T-cell (primary cell): Measurements from ENCODE around the gene NSD1. TPM values are rescaled to one million over a fixed set of nuclear protein-coding genes. Genes with fewer than 3 reads are reported as not detected.

Experiments
- ATAC-seq, 4 experiments: fragments of 200-7000 bp in 3 of 4; fragments of 150-1000 bp in 1 of 4; cut with Tn5 transposase; replicated peaks in 1 of 4; 1 replicate in 3 of 4; 2 replicates in 1 of 4; pipeline ENCODE4 v1.10.0; 2021; ENCODE audit warnings: moderate library complexity in 3 of 4, mild to moderate bottlenecking in 2 of 4, moderate number of reproducible peaks in 1 of 4
- CTCF ChIA-PET, 2 donors: fragments of 300-600 bp; sonication (Branson Sonifier 250); formaldehyde crosslinking; loops; one replicate each; lab custom pipeline; 2022; ENCODE audit warnings: antibody characterized with exemption in 2 of 2; lab: Charles Lee
- POLR2A ChIA-PET, 2 donors: fragments of 300-600 bp; sonication (Branson Sonifier 250); formaldehyde crosslinking; loops; one replicate each; lab custom pipeline; 2022; ENCODE audit warnings: antibody characterized with exemption in 2 of 2; lab: Charles Lee
- DNase-seq, 35 experiments: peaks; one replicate each; pipeline versions ENCODE4 v3.0.0 to v3.0.0-alpha.2; 2013 to 2023
- H3K27ac ChIP-seq: one replicate; pipeline ENCODE4 v1.5.1; 2013; ENCODE audit warnings: low read length
- H3K27me3 ChIP-seq, 2 experiments: replicated peaks in 1 of 2; 1 replicate in 1 of 2; 2 replicates in 1 of 2; pipeline versions ENCODE4 v1.6.1 to v1.7.0; 2013; ENCODE audit warnings: low read length in 1 of 2, mixed read lengths in 1 of 2; ENCODE audit not compliant: control insufficient read depth in 2 of 2, insufficient read depth in 2 of 2; ENCODE audit errors: extremely low read depth in 1 of 2
- H3K36me3 ChIP-seq, 2 donors: 1 replicate in 1 of 2; 2 replicates in 1 of 2; pipeline versions ENCODE4 v1.6.1 to v1.7.0; 2013; ENCODE audit warnings: low read length in 1 of 2; ENCODE audit not compliant: control insufficient read depth in 2 of 2, insufficient read depth in 1 of 2; ENCODE audit errors: extremely low read depth in 1 of 2
- H3K4me1 ChIP-seq, 2 experiments: 1 replicate in 1 of 2; 2 replicates in 1 of 2; pipeline versions ENCODE4 v1.6.1 to v1.7.0; 2013; ENCODE audit warnings: low read length in 2 of 2, mixed read lengths in 1 of 2; ENCODE audit not compliant: insufficient read depth in 2 of 2, control insufficient read depth in 1 of 2; ENCODE audit errors: extremely low read depth in 1 of 2
- H3K4me3 ChIP-seq, 2 donors: 1 replicate in 1 of 2; 2 replicates in 1 of 2; pipeline versions ENCODE4 v1.5.1 to v1.7.0; 2013; ENCODE audit warnings: mild to moderate bottlenecking in 2 of 2, low read length in 1 of 2, moderate library complexity in 1 of 2; ENCODE audit not compliant: control insufficient read depth in 1 of 2; ENCODE audit errors: extremely low read depth in 1 of 2
- H3K9me3 ChIP-seq: 2 replicates; pipeline ENCODE4 v1.7.0; 2013
- H3K27ac Mint-ChIP-seq, 2 donors: one replicate each; pipeline ENCODE4 v1.8.0; 2020 to 2021; ENCODE audit warnings: mild to moderate bottlenecking in 2 of 2, mixed read lengths in 2 of 2
- H3K27me3 Mint-ChIP-seq, 2 donors: one replicate each; pipeline ENCODE4 v1.8.0; 2021 to 2022; ENCODE audit warnings: mixed read lengths in 2 of 2
- H3K36me3 Mint-ChIP-seq: one replicate; pipeline ENCODE4 v1.8.0; 2021; ENCODE audit warnings: mixed read lengths
- H3K4me1 Mint-ChIP-seq, 3 donors: one replicate each; pipeline ENCODE4 v1.8.0; 2020 to 2022; ENCODE audit warnings: mixed read lengths in 3 of 3, mild to moderate bottlenecking in 1 of 3
- H3K4me3 Mint-ChIP-seq, 3 donors: one replicate each; pipeline ENCODE4 v1.8.0; 2020 to 2022; ENCODE audit warnings: mild to moderate bottlenecking in 3 of 3, mixed read lengths in 3 of 3, moderate library complexity in 3 of 3
- H3K9me3 Mint-ChIP-seq, 3 donors: one replicate each; pipeline ENCODE4 v1.8.0; 2020 to 2022; ENCODE audit warnings: mixed read lengths in 3 of 3
- WGBS: methylation state at CpG from one replicate; pipeline ENCODE4 v1.1.5; 2013; ENCODE audit warnings: missing lambda C conversion rate; ENCODE audit not compliant: insufficient coverage; 5-methylcytosine and 5-hydroxymethylcytosine counted together
- total RNA-seq, 35 experiments: library from RNA in 6 of 35; stranded (reverse) in 6 of 35; fragments of 120-200 nt in 1 of 35; gene quantifications; one replicate each; pipeline versions ENCODE4 v1.2.1 to v1.2.4 and lab custom pipeline; 2013 to 2026

The NSD1 gene
- total RNA-seq, 5 donors from 2014 or later (not counting 1 experiment from before 2014, with no cell fraction given), result 89.5 to 113 (median 103) TPM

DNA sequence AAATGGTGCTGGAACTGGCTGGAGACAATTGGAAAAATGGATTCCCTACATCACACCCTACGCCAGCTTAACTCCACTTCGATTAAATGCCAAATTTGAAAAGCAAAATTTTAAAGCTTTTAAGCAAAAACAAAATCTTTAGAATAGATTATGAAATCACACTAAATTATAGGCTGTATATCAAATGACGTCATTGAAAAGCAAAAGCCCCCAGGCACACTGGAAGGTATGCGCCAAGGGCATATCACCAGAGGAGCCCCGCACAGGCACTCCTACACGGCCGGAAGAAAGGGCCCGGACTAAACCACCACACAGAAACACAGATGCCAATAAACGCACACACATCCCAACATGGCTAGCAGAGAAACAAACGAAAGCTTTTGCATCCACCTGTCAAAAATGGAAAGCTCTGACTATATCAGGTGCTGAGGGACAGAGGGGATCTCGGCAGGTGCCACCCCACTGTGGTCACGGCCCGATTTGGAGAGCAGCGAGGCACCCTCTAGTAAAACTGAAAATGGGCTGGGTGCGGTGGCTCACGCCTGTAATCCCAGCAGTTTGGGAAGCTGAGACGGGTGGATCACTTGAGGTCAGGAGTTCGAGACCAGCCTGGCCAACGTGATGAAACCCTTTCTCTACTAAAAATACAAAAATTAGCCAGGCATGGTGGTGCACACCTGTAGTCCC lies 195.1 kb downstream of the NSD1 start:
- H3K4me1 ChIP-seq, result peaks cover 0 to 31% of the 10 kb centered on the region in 2 experiments
- ATAC-seq, result no peak
- ChIA-PET POLR2A (interaction anchor here (0.7 to 1.1 kb wide), 2 partner anchors 23 to 918 kb away, joined by 3 to 4 read pairs; partner anchors contain the start of gene LMAN2 (in 1 of the 2)), CTCF (interaction anchor here in 1 of 2 donors (0.6 kb wide), 1 partner anchor 66 kb away, joined by 9 read pairs; no protein-coding TSS in a partner anchor)
- Mint-ChIP-seq H3K9me3 (no peaks in the 10 kb centered on the region), H3K27ac (no peak overlapping the region), H3K4me1 (peaks cover 0 to 17% (median 6%) of the 10 kb centered on the region in 3 donors), H3K36me3 (peaks cover 26% of the 10 kb centered on the region), H3K27me3 (no peaks in the 10 kb centered on the region), H3K4me3 (no peak overlapping the region)
- no peak for DNase-seq
- 89% methylated on average over 11 of the region's 19 CpGs for WGBS
- H3K4me3 ChIP-seq, result no peak overlapping the region
- peaks cover 18 to 38% of the 10 kb centered on the region in 2 donors for H3K36me3 ChIP-seq
- H3K27ac ChIP-seq, result peak overlapping the region; percentile 47
- H3K9me3 ChIP-seq, result no peaks in the 10 kb centered on the region
- H3K27me3 ChIP-seq, result no peaks in the 10 kb centered on the region

- Histone ChIP-seq H3K27ac (no peak overlapping the region), H3K4me1 (peaks cover 0 to 31% of the 10 kb centered on the region in 2 experiments), H3K9me3 (no peaks in the 10 kb centered on the region), H3K36me3 (peaks cover 18 to 49% of the 10 kb centered on the region in 2 donors), H3K27me3 (no peaks in the 10 kb centered on the region), H3K4me3 (no peak overlapping the region)
- Mint-ChIP-seq H3K36me3 (peaks cover 33% of the 10 kb centered on the region), H3K4me1 (peaks cover 0 to 18% (median 5%) of the 10 kb centered on the region in 3 donors), H3K4me3 (no peak overlapping the region), H3K9me3 (no peaks in the 10 kb centered on the region), H3K27ac (no peak overlapping the region), H3K27me3 (no peaks in the 10 kb centered on the region)
- 76% methylated on average over 6 of the region's 6 CpGs for WGBS
- CTCF ChIA-PET, result interaction anchor here in 1 of 2 donors (0.6 kb wide), 1 partner anchor 12 kb away, joined by 4 read pairs; no protein-coding TSS in a partner anchor
- ATAC-seq (no peak), DNase-seq (no peak)
- POLR2A ChIA-PET, result no interaction called here
Observed at GRCh38 chr5:177329883-177330282, 196.3 kb downstream of the NSD1 start.

DNA sequence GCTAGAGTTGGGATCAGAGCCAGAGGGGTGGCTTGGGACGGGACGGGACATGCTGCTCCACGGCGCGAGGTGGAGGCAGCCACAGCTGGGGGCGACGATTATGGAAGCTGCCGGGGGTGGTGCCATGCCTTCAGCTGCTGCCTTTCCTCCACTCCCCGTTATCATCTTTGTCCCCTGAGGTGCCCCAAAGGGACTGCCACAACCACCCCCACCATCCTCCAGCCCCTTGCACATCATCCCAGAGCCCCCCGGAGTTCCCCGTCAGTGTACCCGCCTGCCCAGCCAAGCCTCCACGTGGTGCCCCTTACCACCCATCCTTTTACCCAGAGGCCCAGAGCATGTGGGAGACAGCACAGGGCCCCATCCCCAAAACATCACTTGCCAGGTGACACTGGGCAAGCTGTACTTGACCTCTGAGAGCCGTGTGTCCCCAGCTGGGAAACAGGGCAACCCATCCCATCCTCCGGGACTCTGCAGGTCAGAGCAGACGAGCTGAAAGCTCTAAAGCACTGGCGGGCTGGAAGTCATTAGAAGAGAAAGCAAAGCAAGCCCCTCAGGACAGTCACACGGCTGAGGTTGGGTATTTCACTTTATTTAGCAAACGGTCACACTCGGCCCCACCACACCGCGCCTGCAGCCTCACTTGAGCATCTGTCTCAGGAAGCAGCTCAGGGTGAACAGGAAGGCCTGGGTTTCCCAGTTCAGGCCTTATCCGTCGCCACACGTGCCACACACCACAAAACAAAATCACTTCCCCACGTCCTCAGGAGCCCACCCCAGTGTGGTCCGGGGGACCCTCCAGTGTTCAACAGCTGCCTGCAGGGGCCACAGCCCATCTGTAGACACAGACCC lies 197.6 kb downstream of the NSD1 start:
- H3K27ac ChIP-seq, result no peak overlapping the region
- H3K4me1 ChIP-seq, result peaks cover 0 to 31% of the 10 kb centered on the region in 2 experiments
- no peak overlapping the region for H3K4me3 Mint-ChIP-seq
- CTCF ChIA-PET, result interaction anchor here in 1 of 2 donors (0.5 kb wide), 1 partner anchor 18 kb away, joined by 4 read pairs; no protein-coding TSS in a partner anchor
- no peaks in the 10 kb centered on the region for H3K9me3 ChIP-seq
- no peak overlapping the region for H3K4me3 ChIP-seq
- peaks cover 21 to 62% of the 10 kb centered on the region in 2 donors for H3K36me3 ChIP-seq
- H3K27ac Mint-ChIP-seq, result no peak overlapping the region
- H3K4me1 Mint-ChIP-seq, result peaks cover 0 to 17% (median 5%) of the 10 kb centered on the region in 3 donors
- no peaks in the 10 kb centered on the region for H3K27me3 Mint-ChIP-seq
- DNase-seq, result no peak
- H3K9me3 Mint-ChIP-seq, result no peaks in the 10 kb centered on the region
- H3K27me3 ChIP-seq, result no peaks in the 10 kb centered on the region
- POLR2A ChIA-PET, result no interaction called here
- peaks cover 41% of the 10 kb centered on the region for H3K36me3 Mint-ChIP-seq
- WGBS, result 80% methylated on average over 24 of the region's 27 CpGs
- peak in 1 of 4 experiments; percentile 31 for ATAC-seq

- CTCF ChIA-PET, result no interaction called here
Observed at GRCh38 chr5:177332031-177332895, 198.7 kb downstream of the NSD1 start.

DNA sequence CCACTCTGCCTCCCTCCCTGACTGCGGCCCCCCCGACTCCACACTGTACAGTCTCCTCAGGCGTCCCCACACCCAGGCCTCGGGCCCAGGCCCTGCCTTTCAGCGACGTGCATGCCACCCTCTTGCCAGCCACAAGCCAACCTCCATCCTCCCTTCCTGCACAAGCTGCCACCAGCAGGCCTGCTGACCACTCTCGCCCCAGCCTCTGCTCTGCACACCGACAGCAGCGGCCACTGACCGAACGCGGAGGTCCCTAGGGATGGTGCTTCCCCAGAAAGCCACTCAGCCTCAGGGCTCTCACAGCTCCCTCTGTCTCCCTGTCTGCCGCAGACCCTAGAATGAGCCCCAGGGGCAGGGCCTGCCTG lies 199.3 kb downstream of the NSD1 start:
- H3K27ac Mint-ChIP-seq, result no peak overlapping the region
- ChIA-PET POLR2A (no interaction called here), CTCF (no interaction called here)
- Histone ChIP-seq H3K4me3 (no peak overlapping the region), H3K9me3 (no peaks in the 10 kb centered on the region), H3K27ac (no peak overlapping the region), H3K27me3 (no peaks in the 10 kb centered on the region), H3K36me3 (peaks cover 34 to 76% of the 10 kb centered on the region in 2 donors), H3K4me1 (peaks cover 0 to 23% of the 10 kb centered on the region in 2 experiments)
- no peaks in the 10 kb centered on the region for H3K27me3 Mint-ChIP-seq
- ATAC-seq (no peak), DNase-seq (no peak)
- H3K36me3 Mint-ChIP-seq, result peaks cover 45% of the 10 kb centered on the region
- peaks cover 0 to 11% (median 5%) of the 10 kb centered on the region in 3 donors for H3K4me1 Mint-ChIP-seq
- 92% methylated on average over 12 of the region's 13 CpGs for WGBS
- H3K9me3 Mint-ChIP-seq, result no peaks in the 10 kb centered on the region
- no peak overlapping the region for H3K4me3 Mint-ChIP-seq

More at GRCh38 chr5:177332031-177332895, 198.7 kb downstream of the NSD1 start:
- peaks cover 46% of the 10 kb centered on the region for H3K36me3 Mint-ChIP-seq
- Histone ChIP-seq H3K27ac (no peak overlapping the region), H3K9me3 (no peaks in the 10 kb centered on the region), H3K27me3 (no peaks in the 10 kb centered on the region), H3K4me3 (no peak overlapping the region), H3K36me3 (peaks cover 29 to 72% of the 10 kb centered on the region in 2 donors), H3K4me1 (peaks cover 0 to 29% of the 10 kb centered on the region in 2 experiments)
- WGBS, result 84% methylated on average over 22 of the region's 35 CpGs
- peaks cover 0 to 16% (median 5%) of the 10 kb centered on the region in 3 donors for H3K4me1 Mint-ChIP-seq
- no peaks in the 10 kb centered on the region for H3K9me3 Mint-ChIP-seq
- no peak overlapping the region for H3K4me3 Mint-ChIP-seq
- ATAC-seq (no peak), DNase-seq (no peak)
- H3K27ac Mint-ChIP-seq, result no peak overlapping the region
- no peaks in the 10 kb centered on the region for H3K27me3 Mint-ChIP-seq
- POLR2A ChIA-PET, result no interaction called here
